Adrenal gland (tissue), 5 donors: ENCODE measurements around the gene LYAR.

Experiments used
- POLR2A ChIP-seq, 2 donors: fragments of 450-650 bp; IDR thresholded peaks; one replicate each; pipeline ENCODE4 v1.6.1; 2017; ENCODE audit warnings: antibody characterized with exemption in 2 of 2, mild to moderate bottlenecking in 2 of 2, moderate library complexity in 1 of 2
- TF ChIP-seq, protein P1 (sequence below), 6 experiments: fragments of 450-650 bp in 4 of 6; fragments of 200-600 bp in 2 of 6; sonication (generic) in 1 of 6; IDR thresholded peaks; 1 replicate in 5 of 6; 2 replicates in 1 of 6; pipeline versions ENCODE4 v1.5.1 to v1.8.0; 2016 to 2021; ENCODE audit warnings: antibody characterized with exemption in 6 of 6, mild to moderate bottlenecking in 2 of 6, moderate library complexity in 1 of 6
- donor health status: DM: no; HTN: no; CAD: no.

DNA sequence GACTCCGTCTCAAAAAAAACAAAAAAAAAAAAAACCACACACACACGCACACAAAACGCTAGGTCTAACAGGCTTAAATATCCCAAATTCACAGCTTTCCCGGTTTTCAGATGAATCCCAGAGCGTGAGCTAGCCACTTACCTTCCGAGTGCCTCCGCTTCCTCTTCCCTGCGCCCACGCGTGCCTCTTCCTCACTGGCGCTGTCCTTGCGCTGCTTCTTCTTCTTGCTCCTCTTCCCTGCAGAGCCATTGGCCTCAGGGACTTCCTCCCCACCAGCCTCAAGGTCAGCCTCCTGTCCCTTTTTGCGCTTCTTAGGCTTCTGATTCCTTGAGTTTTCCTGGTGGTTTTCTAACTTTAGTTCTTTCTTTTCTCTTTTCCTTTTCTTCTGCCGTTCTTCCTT, 15.7 kb downstream of the LYAR start:
- TF ChIP-seq, protein P1, sequence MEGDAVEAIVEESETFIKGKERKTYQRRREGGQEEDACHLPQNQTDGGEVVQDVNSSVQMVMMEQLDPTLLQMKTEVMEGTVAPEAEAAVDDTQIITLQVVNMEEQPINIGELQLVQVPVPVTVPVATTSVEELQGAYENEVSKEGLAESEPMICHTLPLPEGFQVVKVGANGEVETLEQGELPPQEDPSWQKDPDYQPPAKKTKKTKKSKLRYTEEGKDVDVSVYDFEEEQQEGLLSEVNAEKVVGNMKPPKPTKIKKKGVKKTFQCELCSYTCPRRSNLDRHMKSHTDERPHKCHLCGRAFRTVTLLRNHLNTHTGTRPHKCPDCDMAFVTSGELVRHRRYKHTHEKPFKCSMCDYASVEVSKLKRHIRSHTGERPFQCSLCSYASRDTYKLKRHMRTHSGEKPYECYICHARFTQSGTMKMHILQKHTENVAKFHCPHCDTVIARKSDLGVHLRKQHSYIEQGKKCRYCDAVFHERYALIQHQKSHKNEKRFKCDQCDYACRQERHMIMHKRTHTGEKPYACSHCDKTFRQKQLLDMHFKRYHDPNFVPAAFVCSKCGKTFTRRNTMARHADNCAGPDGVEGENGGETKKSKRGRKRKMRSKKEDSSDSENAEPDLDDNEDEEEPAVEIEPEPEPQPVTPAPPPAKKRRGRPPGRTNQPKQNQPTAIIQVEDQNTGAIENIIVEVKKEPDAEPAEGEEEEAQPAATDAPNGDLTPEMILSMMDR (IDR thresholded peaks at IDR 0.05), result no peak
- TF ChIP-seq POLR2A (IDR thresholded peaks at IDR 0.05), result no peak
